Right forelimb (tissue), 1 donor: Measurements from ENCODE around the gene CEACAM16.
"Not testable (repeated sequence)": the region's sequence is repeated elsewhere in the genome, so short reads cannot be mapped to it uniquely, and the experiment has no call there.

Source experiments
- DNase-seq: peaks from one replicate; pipeline ENCODE4 v3.0.0-alpha.2; 2018

Gene CEACAM16

GRCh38 chr19:44704982-44705381 lies 6.0 kb downstream of the CEACAM16 start:
- no peak for DNase-seq

- DNase-seq = no peak
Measured at GRCh38 chr19:44705502-44706010, 6.6 kb downstream of the CEACAM16 start.

- DNase-seq = no peak
Measured at GRCh38 chr19:44706506-44707236, 7.7 kb downstream of the CEACAM16 start.

- DNase-seq = no peak
Measured at GRCh38 chr19:44707794-44708193, 8.8 kb downstream of the CEACAM16 start.

- DNase-seq = no peak
Measured at GRCh38 chr19:44708940-44709339, 10.0 kb downstream of the CEACAM16 start.

- DNase-seq = not testable (repeated sequence)
Measured at GRCh38 chr19:44709434-44710266, 10.7 kb downstream of the CEACAM16 start.

GRCh38 chr19:44710483-44710882 lies 11.5 kb downstream of the CEACAM16 start:
- no peak for DNase-seq

- no peak for DNase-seq
Measured at GRCh38 chr19:44712864-44713515, 14.0 kb downstream of the CEACAM16 start.

- DNase-seq = no peak
Measured at GRCh38 chr19:44714597-44715169, 15.7 kb downstream of the CEACAM16 start.

- DNase-seq = no peak
Measured at GRCh38 chr19:44717603-44718002, 18.7 kb downstream of the CEACAM16 start.

- peak; percentile 59 for DNase-seq
Measured at GRCh38 chr19:44718441-44719261, 19.7 kb downstream of the CEACAM16 start.

- DNase-seq = no peak
Measured at GRCh38 chr19:44719262-44719701, 20.3 kb downstream of the CEACAM16 start.

- DNase-seq = not testable (repeated sequence)
Measured at GRCh38 chr19:44720396-44720795, 21.4 kb downstream of the CEACAM16 start.

- DNase-seq = no peak
Measured at GRCh38 chr19:44720945-44721344, 22.0 kb downstream of the CEACAM16 start.

- DNase-seq = not testable (repeated sequence)
Measured at GRCh38 chr19:44721369-44721768, 22.4 kb downstream of the CEACAM16 start.

- no peak for DNase-seq
Measured at GRCh38 chr19:44722131-44723121, 23.5 kb downstream of the CEACAM16 start.

GRCh38 chr19:44723299-44723951 lies 24.5 kb downstream of the CEACAM16 start:
- no peak for DNase-seq

- peak; percentile 88 for DNase-seq
Measured at GRCh38 chr19:44723952-44724319, 25.0 kb downstream of the CEACAM16 start.

- DNase-seq = no peak
Measured at GRCh38 chr19:44725251-44725650, 26.3 kb downstream of the CEACAM16 start.

- no peak for DNase-seq
Measured at GRCh38 chr19:44725684-44726083, 26.7 kb downstream of the CEACAM16 start.
